Pancreas (tissue), 10 donors: ENCODE data around the gene ACOT13. TPM values are rescaled to one million over a fixed set of nuclear protein-coding genes. Genes with fewer than 3 reads are reported as not detected.

ENCODE experiments used
- ATAC-seq, 4 donors: fragments of 200-7000 bp; cut with Tn5 transposase; one replicate each; pipeline versions ENCODE4 v1.8.0 to v1.9.1; 2020; ENCODE audit warnings: mild to moderate bottlenecking in 4 of 4, moderate library complexity in 4 of 4
- DNase-seq, 6 donors: peaks; one replicate each; pipeline ENCODE4 v3.0.0-alpha.2; 2020
- FAIRE-seq: peaks from 2 replicates; lab custom pipeline; 2012; peaks lifted over from hg19 to GRCh38; lab: Jason Lieb, UNC
- H3K27ac ChIP-seq, 4 donors: fragments of 200-600 bp; sonication (generic); 1 replicate in 3 of 4; 2 replicates in 1 of 4; pipeline versions ENCODE4 v1.5.0 to v1.8.0; 2020
- H3K27me3 ChIP-seq, 4 donors: fragments of 200-600 bp; one replicate each; pipeline ENCODE4 v1.8.0; 2021
- H3K36me3 ChIP-seq, 3 donors: fragments of 200-600 bp; sonication (generic) in 1 of 3; one replicate each; pipeline versions ENCODE4 v1.5.0 to v1.8.0; 2020 to 2021
- H3K4me1 ChIP-seq, 3 donors: fragments of 200-600 bp; one replicate each; pipeline ENCODE4 v1.8.0; 2021
- H3K4me3 ChIP-seq, 4 donors: fragments of 200-600 bp; sonication (generic) in 2 of 4; one replicate each; pipeline versions ENCODE4 v1.5.0 to v1.8.0; 2020 to 2021
- H3K9me3 ChIP-seq, 4 donors: fragments of 200-600 bp; one replicate each; pipeline ENCODE4 v1.8.0; 2021
- CTCF ChIP-seq, 4 donors: fragments of 200-600 bp; sonication (generic) in 3 of 4; IDR thresholded peaks; one replicate each; pipeline versions ENCODE4 v1.5.0 to v1.8.0; 2021; ENCODE audit warnings: antibody characterized with exemption in 4 of 4
- WGBS, 2 donors: extraction: QIAGEN DNeasy Blood & Tissue Kit; methylation state at CpG; one replicate each; pipeline ENCODE4 v1.1.7; 2013; 5-methylcytosine and 5-hydroxymethylcytosine counted together
- intact Hi-C, 3 donors: fragments of 100-400 bp; cut with DNase I; formaldehyde crosslinking; loops; one replicate each; pipeline versions ENCODE4 v1.11.1 to v1.14.2; 2022
- polyA plus RNA-seq, 2 donors: library from polyadenylated mRNA; stranded (reverse); fragments of 200-250 nt; gene quantifications; one replicate each; pipeline ENCODE4 v1.2.3, GENCODE V29; 2013
- total RNA-seq, 6 donors: library from RNA; stranded (reverse); fragmentation: NEBNext Ultra II Directional in 4 of 6; extraction: Animal tissue kit (Norgen Biotek cat#: 25700) in 4 of 6; gene quantifications; one replicate each; pipeline versions ENCODE4 v1.2.1 to v1.2.4, GENCODE V29; 2021 to 2023
- donor health status: healthy with polysubstance abuse.
- donor health status: DM: no; HTN: no; CAD: no; lungs with moderate emphysema.
- donor health status: DM: no; HTN: no; CAD: no.
- donor health status: control.
- donor health status: control.
- donor health status: Bipolar disorder and iron deficiency.
- donor health status: DM: yes; HTN: yes; CAD: no.
- donor health status: DM: no; HTN: no; CAD: no.
- donor health status: DM: no; HTN: no; CAD: no.
- donor health status: DM: yes; HTN: yes; CAD: no.

ACOT13 gene
- total and polyA plus RNA-seq, 8 donors = 7.1 to 17.7 (median 10.2) TPM

GRCh38 chr6:24680582-24680981 is 13.7 kb downstream of the ACOT13 start:
- no peak for ATAC-seq

GRCh38 chr6:24683297-24684296 is 16.7 kb downstream of the ACOT13 start:
- Histone ChIP-seq H3K36me3 (no peaks in the 10 kb centered on the region), H3K4me3 (no peak overlapping the region), H3K27ac (no peak overlapping the region), H3K9me3 (no peaks in the 10 kb centered on the region), H3K4me1 (peaks cover 0 to 4% (median 0%) of the 10 kb centered on the region in 3 donors), H3K27me3 (no peaks in the 10 kb centered on the region)
- intact Hi-C loops = no loop called here
- DNase-seq (no peak), FAIRE-seq (no peak), ATAC-seq (no peak)
- TF ChIP-seq CTCF (IDR thresholded peaks at IDR 0.05) = no peak
- WGBS, 2 donors = 78% methylated on average over 12 of the region's 12 CpGs

More at GRCh38 chr6:24680582-24680981, 13.7 kb downstream of the ACOT13 start:
- Histone ChIP-seq H3K9me3 (no peaks in the 10 kb centered on the region), H3K27me3 (no peaks in the 10 kb centered on the region), H3K4me1 (peaks cover 0 to 4% (median 0%) of the 10 kb centered on the region in 3 donors), H3K4me3 (no peak overlapping the region), H3K27ac (no peak overlapping the region), H3K36me3 (no peaks in the 10 kb centered on the region)
- DNase-seq (no peak), FAIRE-seq (no peak)
- intact Hi-C loops = no loop called here
- 74 to 79% methylated on average over 7 of the region's 7 CpGs for WGBS, 2 donors
- TF ChIP-seq CTCF (IDR thresholded peaks at IDR 0.05) = no peak

- TF ChIP-seq CTCF (IDR thresholded peaks at IDR 0.05) = no peak
- WGBS, 2 donors = 86 to 90% methylated on average over 1 of the region's 1 CpG
- Histone ChIP-seq H3K4me3 (no peak overlapping the region), H3K36me3 (no peaks in the 10 kb centered on the region), H3K27ac (no peak overlapping the region), H3K9me3 (no peaks in the 10 kb centered on the region), H3K27me3 (no peaks in the 10 kb centered on the region), H3K4me1 (peaks cover 0 to 4% (median 0%) of the 10 kb centered on the region in 3 donors)
- ATAC-seq (no peak), DNase-seq (no peak), FAIRE-seq (no peak)
- intact Hi-C loops = no loop called here
Measured at GRCh38 chr6:24686408-24686807, 19.5 kb downstream of the ACOT13 start.

- Histone ChIP-seq H3K27me3 (no peaks in the 10 kb centered on the region), H3K9me3 (no peaks in the 10 kb centered on the region), H3K27ac (no peak overlapping the region), H3K4me1 (peaks cover 0 to 4% (median 0%) of the 10 kb centered on the region in 3 donors), H3K4me3 (no peak overlapping the region), H3K36me3 (no peaks in the 10 kb centered on the region)
- TF ChIP-seq CTCF (IDR thresholded peaks at IDR 0.05) = no peak
- intact Hi-C loops = no loop called here
- DNase-seq (no peak), FAIRE-seq (no peak), ATAC-seq (no peak)
- WGBS, 2 donors = 75 to 78% methylated on average over 4 of the region's 4 CpGs
Measured at GRCh38 chr6:24686946-24687345, 20.1 kb downstream of the ACOT13 start.
